Suppressor macrophage (primary cell): ENCODE measurements around the gene TOX3.
A peak's percentile ranks its signal among the peaks of the same experiment; 100 is the strongest.

Source experiments
- DNase-seq, 4 experiments: peaks; one replicate each; pipeline ENCODE4 v3.0.0-alpha.2; 2020 to 2022

The TOX3 gene

DNA sequence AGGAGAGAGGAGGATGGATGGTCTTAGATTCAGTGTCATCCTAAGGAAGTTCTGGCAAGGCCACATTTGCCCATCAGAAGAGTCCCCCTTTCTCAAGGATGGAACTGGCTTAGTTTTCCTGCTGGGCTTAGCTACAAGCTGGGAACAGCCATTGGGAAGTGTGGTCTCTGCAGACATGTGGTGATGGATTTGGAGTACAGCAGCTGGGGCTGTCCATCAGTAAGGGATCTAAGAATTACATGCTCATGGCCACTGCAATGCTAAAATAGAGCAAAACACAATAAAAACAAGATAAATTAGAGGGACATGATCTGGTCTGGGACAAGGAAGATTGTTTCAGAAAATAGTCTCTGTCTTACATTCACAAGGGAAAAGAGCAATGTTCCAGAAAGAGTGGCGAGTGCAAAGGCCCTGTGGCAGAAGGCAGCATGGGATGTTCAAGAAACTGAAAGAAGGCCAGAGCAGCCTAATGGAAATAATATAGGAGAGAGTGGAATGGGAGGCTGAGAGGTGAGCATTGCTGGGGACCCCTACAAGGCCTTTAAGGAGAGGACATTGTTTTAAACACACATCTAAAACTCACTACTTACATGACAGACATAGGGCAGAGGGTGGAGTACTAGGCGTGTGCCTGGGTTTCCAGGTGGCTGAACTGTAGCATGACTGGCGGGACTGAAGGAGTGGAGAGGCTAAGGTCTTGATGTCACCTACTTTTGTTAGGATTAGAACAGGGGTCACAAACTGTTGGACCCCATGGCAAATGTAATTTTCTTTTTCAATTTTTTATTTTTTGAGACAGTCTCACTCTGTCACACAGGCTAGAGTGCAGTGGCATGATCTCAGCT, 17.0 kb upstream of the TOX3 start:
- no peak for DNase-seq

DNA sequence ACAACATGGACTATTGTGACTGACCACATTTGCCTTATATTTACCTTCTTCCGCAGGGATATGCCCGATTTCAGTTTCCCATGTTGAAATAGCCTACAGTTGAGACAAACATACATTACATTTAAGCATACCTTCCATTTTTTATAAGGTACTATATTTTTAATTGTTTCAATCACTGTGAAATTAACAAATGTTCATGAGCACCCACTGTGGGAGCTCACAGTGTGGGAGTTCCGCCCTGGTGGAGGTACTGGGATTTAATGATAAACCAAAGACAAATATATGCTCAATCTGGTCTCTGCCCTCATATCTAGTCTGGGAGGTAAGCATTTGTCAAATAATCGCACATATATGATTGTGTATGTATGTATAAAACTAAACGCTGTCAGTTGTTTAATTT, 15.8 kb upstream of the TOX3 start:
- no peak for DNase-seq

- DNase-seq = no peak
Measured at GRCh38 chr16:52561910-52562741, 15.2 kb upstream of the TOX3 start.

DNA sequence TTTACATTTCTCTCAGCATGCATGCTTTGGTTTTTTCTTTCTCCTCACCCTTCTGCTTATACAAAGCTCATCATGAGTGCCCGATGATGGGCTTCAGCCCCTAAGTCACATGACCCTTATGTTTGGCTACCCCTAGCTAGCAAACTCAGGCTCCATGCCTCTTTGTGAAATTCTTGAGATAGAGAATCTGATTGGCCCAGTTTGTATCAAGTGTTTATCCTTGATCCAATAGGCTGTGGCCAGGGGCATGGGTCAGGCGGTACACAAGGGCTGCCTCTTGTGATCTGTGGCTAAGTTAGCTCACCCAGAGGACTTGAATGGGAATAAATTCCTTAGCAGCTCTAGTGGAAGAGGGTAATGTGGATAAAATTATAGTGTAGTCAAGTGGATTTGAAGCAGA, 11.5 kb upstream of the TOX3 start:
- DNase-seq = no peak

DNA sequence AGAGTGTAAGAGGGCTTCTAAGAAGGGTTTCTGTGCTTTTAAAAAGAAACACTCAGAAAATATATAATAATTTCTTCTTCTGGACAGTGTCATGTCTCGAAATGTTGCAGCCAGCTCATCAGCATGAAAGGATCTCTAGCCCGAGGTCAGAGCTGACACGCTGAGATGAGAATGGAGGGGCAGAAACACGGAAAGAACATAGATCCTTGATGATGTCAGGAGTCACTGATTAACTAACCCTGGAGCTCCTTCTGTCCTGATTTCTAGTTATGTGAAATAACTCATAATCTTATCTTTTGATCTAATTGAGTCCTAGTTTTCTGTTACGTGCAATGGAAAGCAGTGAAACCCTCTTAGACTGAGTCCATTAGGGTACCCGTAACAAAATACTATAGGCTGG, 10.3 kb upstream of the TOX3 start:
- DNase-seq = no peak

- no peak for DNase-seq
Measured at GRCh38 chr16:52556083-52556482, 9.1 kb upstream of the TOX3 start.

- DNase-seq = no peak
Measured at GRCh38 chr16:52555572-52555971, 8.6 kb upstream of the TOX3 start.

- DNase-seq = no peak
Measured at GRCh38 chr16:52554334-52554733, 7.4 kb upstream of the TOX3 start.

DNA sequence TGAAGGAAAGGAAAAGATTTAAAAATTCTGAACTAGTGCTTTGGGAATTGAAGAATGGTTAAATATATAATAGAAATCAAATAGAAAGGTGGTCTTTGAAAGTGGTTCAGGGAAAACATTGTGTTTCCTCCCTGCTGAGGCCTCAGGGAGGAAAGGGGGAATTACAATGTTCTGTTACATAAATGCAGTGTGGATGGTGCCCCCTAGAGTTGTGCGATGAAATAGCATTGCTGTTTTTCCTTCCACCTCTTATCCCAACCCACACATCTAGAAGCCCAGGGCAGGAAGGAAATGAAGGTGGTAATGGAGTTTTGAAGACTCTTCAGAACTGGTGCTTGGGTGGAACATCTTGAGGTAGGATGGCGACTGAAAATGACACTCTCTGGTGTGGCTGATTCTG, 6.4 kb upstream of the TOX3 start:
- DNase-seq = no peak

DNA sequence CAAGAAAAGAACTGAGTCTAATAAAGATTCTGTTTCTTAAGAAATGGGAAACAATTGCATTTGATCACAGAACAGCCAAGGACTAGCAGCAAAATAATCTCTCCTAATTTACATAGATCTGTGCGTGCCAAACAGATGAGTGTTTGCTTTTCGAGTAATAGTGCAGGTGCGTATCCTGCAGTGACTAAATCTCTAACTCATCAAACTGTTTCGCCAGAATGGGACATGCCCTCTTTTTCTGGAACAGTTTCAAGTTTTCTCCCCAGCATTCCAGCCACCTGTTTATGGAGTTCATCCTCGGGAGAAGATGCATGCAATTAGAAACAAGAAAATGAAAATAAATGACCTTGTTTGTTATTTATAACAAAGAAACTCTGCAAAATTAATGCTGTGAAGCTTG, 5.7 kb upstream of the TOX3 start:
- no peak for DNase-seq

DNA sequence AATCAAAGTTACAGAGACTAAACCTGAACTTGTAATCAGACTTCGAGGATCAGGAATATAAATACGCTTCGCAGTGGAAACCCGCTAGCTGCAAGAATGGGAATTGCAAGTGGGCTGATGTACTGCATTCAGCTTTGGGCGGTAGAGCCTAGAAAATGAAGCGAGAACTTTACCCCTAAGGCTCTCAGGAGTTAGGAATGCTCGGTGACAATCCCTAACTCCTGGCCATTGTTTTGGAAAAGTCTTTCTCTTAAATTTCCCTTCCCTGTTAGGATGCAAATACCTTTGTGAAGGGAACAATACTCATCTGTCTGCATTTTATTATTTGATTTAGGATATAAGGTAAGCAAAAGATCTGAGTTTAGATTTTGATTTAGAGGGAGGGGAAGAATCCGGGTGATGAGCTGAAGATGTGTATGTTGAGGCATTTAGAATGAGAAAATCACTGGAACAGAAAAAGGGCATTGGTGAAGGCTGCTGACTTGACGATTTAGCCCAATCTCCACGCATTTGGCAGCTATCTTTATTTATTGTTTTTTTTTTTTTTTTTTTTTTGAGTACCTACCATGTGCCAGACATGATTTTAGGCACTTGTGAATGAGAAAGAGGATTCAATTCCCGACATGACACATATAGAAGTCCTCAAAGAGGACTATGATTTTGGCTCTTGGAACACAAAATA, 2.2 kb upstream of the TOX3 start:
- no peak for DNase-seq

DNA sequence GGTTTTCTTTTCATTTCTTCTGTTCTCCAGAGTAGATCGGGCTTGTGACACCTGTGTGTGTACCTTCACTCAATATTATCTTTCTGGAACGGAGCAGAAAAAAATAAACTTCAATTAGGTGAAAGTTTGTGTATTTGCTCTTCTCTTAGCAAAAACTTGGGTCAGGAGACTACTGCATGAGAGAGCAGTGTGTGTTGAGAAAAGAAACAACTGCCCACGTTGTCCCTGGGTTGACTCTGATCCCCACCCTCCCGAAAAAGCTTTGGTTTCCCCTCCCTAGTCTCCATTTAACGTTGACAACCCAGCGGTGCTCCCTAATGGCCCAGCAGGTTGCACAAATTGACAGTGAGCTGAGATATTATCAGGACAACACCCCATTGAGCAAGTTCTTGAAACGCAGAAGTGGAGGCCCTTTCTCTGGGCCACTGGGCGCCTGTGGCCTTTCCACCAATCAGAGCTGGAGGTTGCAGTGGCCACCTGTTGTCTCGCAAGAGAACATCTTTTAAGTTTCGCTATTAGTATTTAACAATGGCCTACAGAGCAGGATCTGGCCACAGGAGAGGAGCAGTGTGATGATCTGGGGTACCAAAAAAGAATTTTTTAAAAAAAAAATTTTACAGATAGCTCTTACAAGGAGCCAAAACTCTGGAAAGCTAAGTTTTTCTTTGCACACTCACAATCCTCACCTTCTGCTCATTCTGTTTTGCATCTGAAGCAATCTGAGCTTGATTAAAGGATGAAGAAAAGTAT, 1.5 kb upstream of the TOX3 start:
- no peak for DNase-seq

- DNase-seq = no peak
Measured at GRCh38 chr16:52547834-52548215, 882 bp upstream of the TOX3 start.

GRCh38 chr16:52546291-52547003, 496 bp downstream of the TOX3 start:
- DNase-seq = no peak

- DNase-seq = no peak
Measured at GRCh38 chr16:52545898-52546266, 1.1 kb downstream of the TOX3 start.

DNA sequence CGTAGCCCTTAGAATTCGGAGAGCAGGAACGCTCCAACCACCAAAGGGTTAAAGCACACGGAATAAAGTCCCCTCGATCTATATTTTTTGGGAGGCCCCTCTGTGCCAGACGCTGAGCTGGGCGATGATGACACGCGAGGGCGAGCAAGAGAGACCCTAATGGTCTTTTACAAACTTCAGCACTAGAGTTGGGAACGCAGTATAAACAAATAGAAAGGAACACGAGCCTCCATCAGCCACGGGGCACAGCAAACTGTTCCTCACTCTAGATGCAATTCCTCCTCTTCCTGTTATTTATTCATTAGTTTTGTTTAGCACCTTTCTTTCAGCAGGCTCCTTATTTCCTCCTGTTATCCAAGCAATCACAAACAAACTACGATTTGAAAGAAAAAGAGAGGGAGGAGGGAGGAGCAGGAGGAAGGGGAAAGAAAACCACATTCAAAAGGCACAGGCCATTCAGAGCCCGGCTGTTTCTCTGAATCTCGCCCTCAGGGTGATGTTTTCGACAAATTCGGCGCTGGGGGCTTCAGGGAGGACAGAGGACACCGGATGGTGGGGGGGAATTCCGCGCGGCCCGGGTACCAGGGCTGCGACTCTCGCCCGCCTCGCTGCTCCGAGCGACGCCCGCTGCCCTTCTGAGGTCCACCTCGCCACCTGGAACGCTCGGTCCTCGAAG, 1.6 kb downstream of the TOX3 start:
- DNase-seq = peak in 1 of 4 experiments; percentile 0

DNA sequence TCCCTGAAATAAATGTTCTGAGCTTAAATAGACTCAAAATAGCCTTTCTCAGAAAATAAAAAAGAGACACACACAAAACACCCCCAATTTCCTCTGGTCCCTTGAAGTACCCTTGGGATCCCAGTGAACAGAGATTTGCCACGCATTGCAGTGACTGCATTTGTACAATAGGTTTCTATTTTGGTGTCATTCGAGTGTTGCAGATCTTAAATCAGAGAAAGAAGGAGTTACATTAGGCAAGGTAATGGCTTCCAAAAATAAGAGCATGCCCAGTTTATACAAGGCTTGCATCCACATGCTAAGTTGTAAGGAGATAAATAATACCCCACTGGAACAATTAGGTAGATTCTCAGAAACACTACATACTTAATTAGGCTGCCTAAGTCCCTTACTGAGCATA, 2.2 kb downstream of the TOX3 start:
- no peak for DNase-seq

DNA sequence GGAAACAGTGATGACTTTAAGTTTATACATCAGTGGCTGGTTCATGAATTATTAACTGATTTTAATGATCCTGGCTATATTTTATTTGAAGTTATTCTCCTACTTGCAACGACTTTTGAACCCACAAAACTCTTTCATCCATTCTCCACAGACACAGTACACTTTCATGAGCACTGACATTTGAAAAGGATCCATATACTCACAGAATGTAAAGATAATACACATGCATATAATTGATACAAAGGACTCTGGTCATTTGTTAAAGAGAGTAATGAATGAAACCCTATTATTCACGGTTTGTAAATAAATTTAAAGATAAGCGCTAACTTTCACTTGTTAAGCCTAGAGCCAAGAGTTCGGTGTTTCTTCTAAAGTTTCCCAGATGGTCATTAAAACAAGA, 3.3 kb downstream of the TOX3 start:
- DNase-seq = no peak

DNA sequence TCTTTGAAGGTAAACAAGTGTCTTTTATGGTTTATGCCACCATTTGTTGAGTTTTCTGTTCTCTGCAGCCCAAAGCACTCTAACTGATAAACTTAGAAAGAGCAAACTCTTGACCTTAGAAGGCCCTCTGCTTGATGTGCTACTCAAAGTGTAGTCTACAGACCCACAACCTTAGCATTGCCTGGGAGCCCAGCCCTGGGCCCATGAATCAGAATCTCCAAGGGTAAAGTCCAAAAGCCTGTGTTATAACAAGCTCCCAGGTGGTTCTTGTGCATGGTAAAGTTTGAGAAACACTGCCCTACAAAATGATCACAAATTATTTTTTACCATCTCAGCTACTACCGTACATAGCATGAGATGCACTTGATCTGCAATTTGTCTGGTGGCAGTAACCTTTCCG, 6.0 kb downstream of the TOX3 start:
- no peak for DNase-seq

DNA sequence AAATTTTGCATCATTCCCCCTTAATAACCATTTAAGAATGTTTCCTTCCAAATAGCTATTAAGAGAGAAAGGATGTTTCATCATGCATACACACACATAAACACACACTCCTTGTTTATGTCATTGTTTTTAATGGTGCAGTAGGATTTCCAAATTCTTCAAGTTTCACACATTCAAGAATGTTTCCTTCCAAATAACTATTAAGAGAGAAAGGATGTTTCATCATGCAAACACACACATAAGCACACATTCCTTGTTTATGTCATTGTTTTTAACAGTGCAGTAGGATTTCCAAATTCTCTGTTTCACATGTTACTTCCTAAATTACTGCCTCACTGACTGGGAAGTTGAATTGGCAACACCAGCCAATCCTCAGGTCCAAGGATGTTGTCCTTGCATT, 7.8 kb downstream of the TOX3 start:
- no peak for DNase-seq

- no peak for DNase-seq
Measured at GRCh38 chr16:52538511-52538910, 8.4 kb downstream of the TOX3 start.

DNA sequence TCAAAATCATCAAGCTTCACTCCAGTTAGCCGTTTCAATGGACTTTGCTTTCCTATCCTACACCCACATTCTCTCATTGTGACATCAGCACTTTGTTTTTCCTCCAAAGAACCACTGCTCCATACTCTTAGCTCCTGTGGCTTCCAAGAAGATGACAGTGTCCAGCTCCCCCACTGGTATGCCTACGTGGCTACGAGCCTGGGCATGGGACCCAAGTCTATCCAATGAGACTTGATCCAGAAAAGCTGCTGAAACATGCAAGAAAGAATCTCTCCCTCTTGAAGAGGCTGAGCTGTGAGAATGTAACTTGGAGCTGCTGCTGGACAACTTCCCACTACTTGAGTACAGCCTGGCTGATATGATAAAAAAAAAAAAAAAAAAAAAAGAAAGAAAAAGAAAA, 9.4 kb downstream of the TOX3 start:
- no peak for DNase-seq
